Upper lobe of right lung (tissue), 1 donor: Measurements from ENCODE around the gene CHRM5. TPM values are rescaled to one million over a fixed set of nuclear protein-coding genes. Genes with fewer than 3 reads are reported as not detected.

Experiments used
- ATAC-seq: fragments of 200-7000 bp; cut with Tn5 transposase; one replicate; pipeline ENCODE4 v1.9.1; 2020; ENCODE audit warnings: mild to moderate bottlenecking, moderate library complexity
- DNase-seq: peaks from one replicate; pipeline ENCODE4 v3.0.0-alpha.2; 2020
- H3K27ac ChIP-seq: fragments of 200-600 bp; one replicate; pipeline ENCODE4 v1.8.0; 2022
- H3K27me3 ChIP-seq: fragments of 200-600 bp; one replicate; pipeline ENCODE4 v1.8.0; 2022; ENCODE audit warnings: mild to moderate bottlenecking
- H3K36me3 ChIP-seq: fragments of 200-600 bp; one replicate; pipeline ENCODE4 v1.8.0; 2022
- H3K4me1 ChIP-seq: fragments of 200-600 bp; one replicate; pipeline ENCODE4 v1.8.0; 2022
- H3K4me3 ChIP-seq: fragments of 200-600 bp; one replicate; pipeline ENCODE4 v1.8.0; 2022; ENCODE audit warnings: mild to moderate bottlenecking
- H3K9me3 ChIP-seq: fragments of 200-600 bp; one replicate; pipeline ENCODE4 v1.8.0; 2022
- CTCF ChIP-seq: fragments of 200-600 bp; IDR thresholded peaks from one replicate; pipeline ENCODE4 v1.8.0; 2022; ENCODE audit warnings: antibody characterized with exemption
- intact Hi-C: fragments of 100-400 bp; cut with DNase I; formaldehyde crosslinking; loops from one replicate; pipeline ENCODE4 v1.11.0; 2022
- total RNA-seq: library from RNA; stranded (reverse); fragmentation: NEBNext Ultra II Directional; extraction: Animal tissue kit (Norgen Biotek cat#: 25700); gene quantifications from one replicate; pipeline ENCODE4 v1.2.1, GENCODE V29; 2021
- donor health status: DM: no; HTN: yes; CAD: no; lungs with severe emphysema.

The CHRM5 gene
- total RNA-seq, 1 donor from 2014 or later: not detected

DNA sequence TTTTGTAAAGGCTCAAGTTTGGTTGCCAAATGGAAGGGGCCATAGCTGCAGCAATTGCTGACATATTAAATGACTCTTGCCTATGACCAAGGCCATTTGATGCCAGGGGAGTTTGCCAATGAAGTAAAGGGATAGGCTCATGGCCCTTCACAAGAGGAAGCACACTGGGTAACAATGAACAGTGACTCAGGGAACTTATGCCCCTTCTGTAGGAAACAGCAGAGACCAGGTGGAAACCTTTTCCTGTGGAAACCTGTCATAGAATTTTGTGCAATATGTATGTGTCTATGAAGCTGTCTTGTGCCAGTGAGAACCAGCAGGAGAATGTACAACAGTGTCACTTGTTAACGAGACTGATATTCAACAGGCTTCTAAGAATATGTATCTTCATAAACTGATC is 96.1 kb downstream of the CHRM5 start:
- intact Hi-C loops: loop anchor here (10.0 kb wide), 1 partner anchor 140 kb away; no protein-coding TSS in a partner anchor
- no peak for DNase-seq
- ATAC-seq: no peak

GRCh38 chr15:34065261-34065660 is 97.0 kb downstream of the CHRM5 start:
- no peak overlapping the region for H3K27ac ChIP-seq
- H3K4me3 ChIP-seq: no peak overlapping the region
- intact Hi-C loops: loop anchor here (10.0 kb wide), 1 partner anchor 140 kb away; no protein-coding TSS in a partner anchor
- no peaks in the 10 kb centered on the region for H3K27me3 ChIP-seq
- no peaks in the 10 kb centered on the region for H3K36me3 ChIP-seq
- DNase-seq (no peak), ATAC-seq (no peak)
- H3K9me3 ChIP-seq: no peaks in the 10 kb centered on the region
- no peak for TF ChIP-seq CTCF
- H3K4me1 ChIP-seq: no peaks in the 10 kb centered on the region

More for the DNA sequence above, 96.1 kb downstream of the CHRM5 start:
- no peak for TF ChIP-seq CTCF
- H3K27ac ChIP-seq: no peak overlapping the region
- H3K9me3 ChIP-seq: no peaks in the 10 kb centered on the region
- no peaks in the 10 kb centered on the region for H3K27me3 ChIP-seq
- H3K4me3 ChIP-seq: no peak overlapping the region
- no peaks in the 10 kb centered on the region for H3K4me1 ChIP-seq
- no peaks in the 10 kb centered on the region for H3K36me3 ChIP-seq

GRCh38 chr15:34065941-34066340 is 97.6 kb downstream of the CHRM5 start:
- intact Hi-C loops: loop anchor here (10.0 kb wide), 1 partner anchor 139 kb away; no protein-coding TSS in a partner anchor
- Histone ChIP-seq H3K36me3 (no peaks in the 10 kb centered on the region), H3K27me3 (no peaks in the 10 kb centered on the region), H3K27ac (no peak overlapping the region), H3K4me1 (no peaks in the 10 kb centered on the region), H3K9me3 (no peaks in the 10 kb centered on the region), H3K4me3 (no peak overlapping the region)
- no peak for TF ChIP-seq CTCF
- ATAC-seq (no peak), DNase-seq (no peak)

DNA sequence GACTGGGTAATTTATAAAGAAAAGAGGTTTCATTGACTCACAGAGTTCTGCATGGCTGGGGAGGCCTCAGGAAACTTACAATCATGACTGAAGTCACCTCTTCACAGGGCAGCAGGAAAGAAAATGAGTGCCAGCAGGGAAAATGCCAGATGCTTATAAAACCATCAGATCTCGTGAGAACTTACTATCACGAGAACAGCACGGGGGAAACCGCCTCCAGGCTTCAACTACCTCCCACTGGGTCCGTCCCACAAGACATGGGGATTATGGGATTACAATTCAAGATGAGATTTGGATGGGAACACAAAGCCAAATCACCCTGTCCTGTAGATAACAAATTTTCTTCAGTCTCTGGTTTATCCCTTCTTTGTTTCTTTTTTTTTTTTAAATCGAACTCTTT is 101.7 kb downstream of the CHRM5 start:
- ATAC-seq (no peak), DNase-seq (no peak)
- Histone ChIP-seq H3K27me3 (no peaks in the 10 kb centered on the region), H3K4me1 (no peaks in the 10 kb centered on the region), H3K27ac (no peak overlapping the region), H3K36me3 (no peaks in the 10 kb centered on the region), H3K4me3 (no peak overlapping the region), H3K9me3 (no peaks in the 10 kb centered on the region)
- TF ChIP-seq CTCF: no peak
- intact Hi-C loops: no loop called here

- no peaks in the 10 kb centered on the region for H3K9me3 ChIP-seq
- no peaks in the 10 kb centered on the region for H3K36me3 ChIP-seq
- H3K4me1 ChIP-seq: no peaks in the 10 kb centered on the region
- H3K27me3 ChIP-seq: no peaks in the 10 kb centered on the region
- ATAC-seq (no peak), DNase-seq (no peak)
- H3K27ac ChIP-seq: no peak overlapping the region
- H3K4me3 ChIP-seq: no peak overlapping the region
- intact Hi-C loops: no loop called here
- no peak for TF ChIP-seq CTCF
Observed at GRCh38 chr15:34076785-34077184, 108.5 kb downstream of the CHRM5 start.

GRCh38 chr15:34078900-34079299 is 110.6 kb downstream of the CHRM5 start:
- no peak for DNase-seq
- ATAC-seq: no peak
- TF ChIP-seq CTCF: no peak
- Histone ChIP-seq H3K4me3 (no peak overlapping the region), H3K9me3 (no peaks in the 10 kb centered on the region), H3K27ac (no peak overlapping the region), H3K27me3 (no peaks in the 10 kb centered on the region), H3K36me3 (peaks cover 14% of the 10 kb centered on the region), H3K4me1 (no peaks in the 10 kb centered on the region)
- intact Hi-C loops: no loop called here
